Calu3 (cell line): Measurements from ENCODE around the gene NOBOX. TPM values are rescaled to one million over a fixed set of nuclear protein-coding genes. Genes with fewer than 3 reads are reported as not detected.

Experiments used
- Bru-seq: library from RNA; stranded (reverse); fragments of 400-500 nt; gene quantifications from one replicate; lab custom pipeline; 2021; lab: Mats Ljungman, UMichigan
- BruChase-seq, 2 experiments: library from RNA; stranded (reverse); fragments of 400-500 nt; gene quantifications; one replicate each; lab custom pipeline; 2021; lab: Mats Ljungman, UMichigan
- BruUV-seq: library from RNA; stranded (reverse); fragments of 400-500 nt; replicated peaks from 2 replicates; lab custom pipeline; 2021; lab: Mats Ljungman, UMichigan
- CTCF ChIA-PET: fragments of 300-600 bp; sonication (Branson Sonifier 250); formaldehyde crosslinking; loops from one replicate; lab custom pipeline; 2022; ENCODE audit warnings: antibody characterized with exemption; lab: Charles Lee
- DNase-seq: peaks from one replicate; pipeline ENCODE4 v3.0.0; 2022
- H3K27ac Mint-ChIP-seq: one replicate; pipeline ENCODE4 v1.8.0; 2022; ENCODE audit warnings: mixed read lengths; ENCODE audit not compliant: unreplicated experiment
- H3K27me3 Mint-ChIP-seq: one replicate; pipeline ENCODE4 v1.8.0; 2022; ENCODE audit warnings: mixed read lengths; ENCODE audit not compliant: unreplicated experiment
- H3K36me3 Mint-ChIP-seq: one replicate; pipeline ENCODE4 v1.8.0; 2022; ENCODE audit warnings: mild to moderate bottlenecking, moderate library complexity, mixed read lengths; ENCODE audit not compliant: insufficient read depth, unreplicated experiment
- H3K4me1 Mint-ChIP-seq: one replicate; pipeline ENCODE4 v1.8.0; 2022; ENCODE audit warnings: mild to moderate bottlenecking, low read depth, mixed read lengths; ENCODE audit not compliant: unreplicated experiment
- H3K4me3 Mint-ChIP-seq: one replicate; pipeline ENCODE4 v1.8.0; 2022; ENCODE audit warnings: mild to moderate bottlenecking, low read depth, moderate library complexity, mixed read lengths; ENCODE audit not compliant: unreplicated experiment
- H3K9me3 Mint-ChIP-seq: one replicate; pipeline ENCODE4 v1.8.0; 2022; ENCODE audit warnings: low read depth, mixed read lengths; ENCODE audit not compliant: unreplicated experiment
- CTCF ChIP-seq: fragments of 200-600 bp; IDR thresholded peaks from one replicate; pipeline ENCODE4 v1.8.0; 2022; ENCODE audit warnings: antibody characterized with exemption; ENCODE audit not compliant: unreplicated experiment
- intact Hi-C: fragments of 100-400 bp; cut with micrococcal nuclease; formaldehyde crosslinking; loops from one replicate; pipeline ENCODE4 v1.10.0; 2022; ENCODE audit not compliant: unreplicated experiment
- long read RNA-seq: library from polyadenylated mRNA; stranded (forward); transcript quantifications from one replicate; pipeline ENCODE4 v2.0.0, GENCODE V29; 2022
- total RNA-seq: library from RNA; stranded (reverse); gene quantifications from 2 replicates; pipeline ENCODE4 v1.2.3, GENCODE V29; 2022

The NOBOX gene
- total RNA-seq = not detected in 2 replicates
- Bru-seq, nascent RNA = percentile 6 among the genes with signal in this experiment
- not detected for BruChase-seq, experiment 1, labeled RNA remaining after a 6-hour chase
- percentile 15 among the genes with signal in this experiment for BruChase-seq, experiment 2, labeled RNA remaining after a 2-hour chase
- long read RNA-seq = 0 reads

DNA sequence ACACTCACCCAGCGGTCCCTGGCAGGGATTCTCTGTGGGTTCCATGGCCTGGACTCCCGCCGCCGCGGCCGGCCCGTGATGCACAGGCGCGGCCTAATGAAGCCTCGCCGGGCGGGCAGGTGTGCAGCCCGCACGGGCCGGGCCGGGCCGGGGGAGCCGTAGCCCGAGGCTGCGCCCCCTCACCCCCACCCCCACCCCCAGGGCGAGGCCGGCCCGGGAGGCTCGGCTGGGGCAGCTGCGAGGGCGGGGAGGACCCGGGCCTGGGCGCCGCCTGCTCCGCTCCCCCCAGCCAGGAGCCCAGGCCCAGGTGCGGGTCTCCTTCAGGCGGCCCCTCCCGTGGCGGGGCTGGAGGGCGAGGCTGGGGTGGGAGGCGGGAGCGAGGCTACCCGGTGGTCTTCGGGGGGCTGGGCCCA is at the start of gene NOBOX:
Gene NOBOX, minus strand, starts transcription at position 45 of the 413 bp plus-strand sequence.
- H3K27ac Mint-ChIP-seq = no peak within 1 kb of the TSS
- H3K9me3 Mint-ChIP-seq = no peaks in the 10 kb centered on the region
- H3K4me1 Mint-ChIP-seq = peaks cover 18% of the 10 kb centered on the region
- DNase-seq = no peak
- H3K27me3 Mint-ChIP-seq = peaks cover 59% of the 10 kb centered on the region
- intact Hi-C loops = no loop called here
- no peak for TF ChIP-seq CTCF
- CTCF ChIA-PET = no interaction called here
- no peaks in the 10 kb centered on the region for H3K36me3 Mint-ChIP-seq
- BruUV-seq = no TSS peak
- no peak within 1 kb of the TSS for H3K4me3 Mint-ChIP-seq

- CTCF ChIA-PET = no interaction called here
- intact Hi-C loops = no loop called here
- H3K27ac Mint-ChIP-seq = no peak overlapping the region
- DNase-seq = no peak
- H3K4me3 Mint-ChIP-seq = no peak overlapping the region
- H3K36me3 Mint-ChIP-seq = no peaks in the 10 kb centered on the region
- H3K4me1 Mint-ChIP-seq = no peaks in the 10 kb centered on the region
- no peaks in the 10 kb centered on the region for H3K27me3 Mint-ChIP-seq
- no TSS peak for BruUV-seq
- no peak for TF ChIP-seq CTCF
- H3K9me3 Mint-ChIP-seq = no peaks in the 10 kb centered on the region
These were observed 48.6 kb upstream of the NOBOX start for GRCh38 chr7:144452064-144452463.

DNA sequence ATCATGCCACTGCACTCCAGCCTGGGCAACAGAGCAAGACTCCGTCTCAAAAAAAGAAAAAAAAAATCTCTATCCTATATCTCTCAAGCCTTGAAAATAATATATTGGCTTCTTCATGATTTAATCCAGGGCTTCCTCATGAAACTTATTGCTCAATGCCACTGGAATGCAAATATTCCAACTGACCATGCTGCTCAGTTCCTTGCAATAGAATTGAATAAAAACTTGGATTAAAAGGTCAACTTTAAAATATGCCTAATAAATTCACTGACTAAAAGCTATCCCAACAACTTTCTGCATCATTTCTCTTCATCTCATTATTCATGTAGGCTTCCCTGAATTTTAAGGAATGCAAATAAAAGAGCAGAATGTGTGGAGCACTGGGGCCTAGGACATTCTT is 42.1 kb upstream of the NOBOX start:
- DNase-seq = no peak
- Mint-ChIP-seq H3K27me3 (no peaks in the 10 kb centered on the region), H3K36me3 (no peaks in the 10 kb centered on the region), H3K4me3 (no peak overlapping the region), H3K4me1 (no peaks in the 10 kb centered on the region), H3K27ac (no peak overlapping the region), H3K9me3 (no peaks in the 10 kb centered on the region)
- no peak for TF ChIP-seq CTCF
- CTCF ChIA-PET = interaction anchor here (0.7 kb wide), 1 partner anchor 301 kb away, joined by 3 read pairs; no protein-coding TSS in a partner anchor
- intact Hi-C loops = no loop called here
- BruUV-seq = no TSS peak

DNA sequence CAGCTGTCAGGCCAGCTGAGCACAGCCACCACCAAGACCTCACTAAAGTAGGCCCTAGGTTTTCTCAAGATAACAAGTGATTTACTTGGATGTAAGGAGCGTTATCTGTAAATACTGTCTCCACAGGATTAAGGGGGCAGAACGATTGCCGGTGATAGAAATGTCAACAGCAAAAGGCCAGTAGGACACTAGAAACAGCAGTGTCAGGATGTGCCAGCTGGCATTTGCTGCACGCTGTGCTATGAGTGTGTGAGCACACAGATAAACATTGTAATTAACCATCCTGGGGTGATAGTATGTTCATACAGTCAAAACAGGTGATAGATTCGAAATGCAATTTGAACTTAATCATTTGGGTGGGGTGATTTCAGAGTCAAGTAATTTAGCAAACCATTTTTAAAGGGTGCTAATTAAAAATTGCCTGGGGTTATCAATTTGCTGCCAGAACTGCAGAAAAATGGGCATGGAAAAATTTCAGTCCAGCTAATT is 36.3 kb upstream of the NOBOX start:
- Mint-ChIP-seq H3K36me3 (no peaks in the 10 kb centered on the region), H3K4me3 (no peak overlapping the region), H3K27ac (no peak overlapping the region), H3K9me3 (no peaks in the 10 kb centered on the region), H3K4me1 (no peaks in the 10 kb centered on the region), H3K27me3 (no peaks in the 10 kb centered on the region)
- DNase-seq = no peak
- BruUV-seq = no TSS peak
- CTCF ChIA-PET = no interaction called here
- no peak for TF ChIP-seq CTCF
- intact Hi-C loops = loop anchor here (5.0 kb wide), 1 partner anchor 262 kb away; no protein-coding TSS in a partner anchor
